ENCODE data around the gene MAP4. TPM values are rescaled to one million over a fixed set of nuclear protein-coding genes. Genes with fewer than 3 reads are reported as not detected.
"Not testable (repeated sequence)": the region's sequence is repeated elsewhere in the genome, so short reads cannot be mapped to it uniquely, and the experiment has no call there.

The MAP4 gene
- total RNA-seq, 1 donor from 2014 or later, result 152 TPM

DNA sequence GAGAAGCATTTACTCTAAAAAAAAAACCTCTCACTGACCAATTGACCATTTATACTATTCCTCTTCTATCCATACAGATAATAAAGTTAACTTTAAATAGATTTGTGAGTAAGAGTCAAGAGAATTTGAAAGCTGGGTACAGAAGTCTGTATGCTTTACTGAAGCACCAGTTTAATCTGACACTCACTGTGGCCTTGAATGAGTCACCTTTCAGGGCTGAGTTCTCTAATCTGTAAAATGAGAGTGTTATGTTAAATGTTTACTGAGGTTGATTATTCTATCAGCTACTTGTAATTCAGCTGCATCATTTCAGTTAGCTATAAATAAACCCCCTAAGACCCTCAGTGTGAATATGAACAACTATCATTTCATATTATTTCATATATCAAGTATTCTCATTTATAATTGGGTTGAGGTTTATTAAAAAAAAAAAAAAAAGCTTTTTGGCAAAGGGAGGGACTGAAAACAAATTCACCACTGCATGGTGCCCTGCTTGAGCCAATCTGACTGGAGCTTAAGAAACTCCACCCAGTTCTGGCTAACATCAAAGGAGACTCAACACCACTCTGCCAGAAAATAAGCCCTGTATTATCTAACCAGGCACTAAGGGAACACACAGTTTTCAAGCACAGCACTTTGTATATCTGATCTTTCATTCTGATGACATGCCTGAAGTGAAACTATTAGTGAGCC is 2.8 kb downstream of the MAP4 start:
- no peak overlapping the region for H3K4me3 Mint-ChIP-seq
- intact Hi-C loops (cut with micrococcal nuclease), result no loop called here

DNA sequence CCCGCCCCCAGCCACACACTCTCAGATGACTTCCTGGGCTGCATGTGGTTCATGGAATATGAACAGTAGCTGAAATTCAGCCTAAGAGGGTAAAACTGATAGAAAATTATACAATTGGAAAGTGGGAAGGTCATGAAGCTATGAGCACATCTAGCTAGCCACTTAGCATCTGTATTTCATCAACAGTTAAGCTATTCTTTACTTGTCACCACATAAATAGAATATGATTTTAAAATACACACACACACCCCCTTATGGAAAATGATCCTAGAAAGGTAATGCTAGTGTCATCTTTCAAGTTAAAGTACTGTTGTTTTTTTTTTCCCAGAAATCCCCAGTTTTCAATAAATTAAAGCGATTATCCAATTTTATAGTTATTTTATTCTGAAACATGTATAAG is 3.6 kb downstream of the MAP4 start:
- ATAC-seq (ENCODE audit: low read depth) (no peak), DNase-seq (no peak)
- no peak overlapping the region for H3K27ac Mint-ChIP-seq
- H3K9me3 Mint-ChIP-seq, result no peaks in the 10 kb centered on the region
- intact Hi-C loops (cut with micrococcal nuclease), result no loop called here
- TF ChIP-seq, protein P1, sequence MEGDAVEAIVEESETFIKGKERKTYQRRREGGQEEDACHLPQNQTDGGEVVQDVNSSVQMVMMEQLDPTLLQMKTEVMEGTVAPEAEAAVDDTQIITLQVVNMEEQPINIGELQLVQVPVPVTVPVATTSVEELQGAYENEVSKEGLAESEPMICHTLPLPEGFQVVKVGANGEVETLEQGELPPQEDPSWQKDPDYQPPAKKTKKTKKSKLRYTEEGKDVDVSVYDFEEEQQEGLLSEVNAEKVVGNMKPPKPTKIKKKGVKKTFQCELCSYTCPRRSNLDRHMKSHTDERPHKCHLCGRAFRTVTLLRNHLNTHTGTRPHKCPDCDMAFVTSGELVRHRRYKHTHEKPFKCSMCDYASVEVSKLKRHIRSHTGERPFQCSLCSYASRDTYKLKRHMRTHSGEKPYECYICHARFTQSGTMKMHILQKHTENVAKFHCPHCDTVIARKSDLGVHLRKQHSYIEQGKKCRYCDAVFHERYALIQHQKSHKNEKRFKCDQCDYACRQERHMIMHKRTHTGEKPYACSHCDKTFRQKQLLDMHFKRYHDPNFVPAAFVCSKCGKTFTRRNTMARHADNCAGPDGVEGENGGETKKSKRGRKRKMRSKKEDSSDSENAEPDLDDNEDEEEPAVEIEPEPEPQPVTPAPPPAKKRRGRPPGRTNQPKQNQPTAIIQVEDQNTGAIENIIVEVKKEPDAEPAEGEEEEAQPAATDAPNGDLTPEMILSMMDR (IDR thresholded peaks at IDR 0.05), result no peak
- no peak overlapping the region for H3K4me3 Mint-ChIP-seq
- H3K4me1 Mint-ChIP-seq, result peaks cover 22% of the 10 kb centered on the region
- H3K27me3 Mint-ChIP-seq, result no peaks in the 10 kb centered on the region
- ChIA-PET POLR2A (no interaction called here), CTCF (interaction anchor here (1.5 kb wide), 1 partner anchor 24 kb away, joined by 3 read pairs; no protein-coding TSS in a partner anchor)
- peaks cover 8% of the 10 kb centered on the region for H3K36me3 Mint-ChIP-seq (ENCODE audit: low read depth)

More for the DNA sequence above, 2.8 kb downstream of the MAP4 start:
- Mint-ChIP-seq H3K27ac (no peak overlapping the region), H3K9me3 (no peaks in the 10 kb centered on the region), H3K4me1 (peaks cover 24% of the 10 kb centered on the region), H3K36me3 (ENCODE audit: low read depth) (peaks cover 9% of the 10 kb centered on the region), H3K27me3 (no peaks in the 10 kb centered on the region)
- no peak for ATAC-seq (ENCODE audit: low read depth)
- no peak for DNase-seq
- TF ChIP-seq, protein P1 (IDR thresholded peaks at IDR 0.05), result no peak
- ChIA-PET CTCF (no interaction called here), POLR2A (interaction anchor here (0.5 to 0.7 kb wide), 2 partner anchors 26 to 498 kb away, joined by 3 to 4 read pairs; no protein-coding TSS in a partner anchor)

- intact Hi-C loops (cut with micrococcal nuclease); CTCF ChIA-PET; DNase-seq; ATAC-seq (ENCODE audit: low read depth); POLR2A ChIA-PET; H3K27ac Mint-ChIP-seq; H3K36me3 Mint-ChIP-seq (ENCODE audit: low read depth); H3K27me3 Mint-ChIP-seq; H3K4me3 Mint-ChIP-seq; H3K9me3 Mint-ChIP-seq; H3K4me1 Mint-ChIP-seq: not testable (repeated sequence)
Observed at GRCh38 chr3:48008066-48008465, 8.2 kb downstream of the MAP4 start.

GRCh38 chr3:48007361-48007760 is 8.9 kb downstream of the MAP4 start:
- intact Hi-C loops (cut with micrococcal nuclease); CTCF ChIA-PET; H3K36me3 Mint-ChIP-seq (ENCODE audit: low read depth); POLR2A ChIA-PET; H3K27me3 Mint-ChIP-seq; DNase-seq; H3K27ac Mint-ChIP-seq; H3K9me3 Mint-ChIP-seq; H3K4me3 Mint-ChIP-seq; H3K4me1 Mint-ChIP-seq; ATAC-seq (ENCODE audit: low read depth): not testable (repeated sequence)

GRCh38 chr3:48006794-48007193 is 9.4 kb downstream of the MAP4 start:
- not testable (repeated sequence) for ATAC-seq (ENCODE audit: low read depth)

GRCh38 chr3:48004694-48005093 is 11.5 kb downstream of the MAP4 start:
- Mint-ChIP-seq H3K27me3 (no peaks in the 10 kb centered on the region), H3K9me3 (no peaks in the 10 kb centered on the region), H3K36me3 (ENCODE audit: low read depth) (peaks cover 4% of the 10 kb centered on the region), H3K4me3 (no peak overlapping the region), H3K4me1 (no peaks in the 10 kb centered on the region), H3K27ac (no peak overlapping the region)
- ChIA-PET CTCF (no interaction called here), POLR2A (no interaction called here)
- ATAC-seq (ENCODE audit: low read depth) (no peak), DNase-seq (no peak)
- TF ChIP-seq, protein P1 (IDR thresholded peaks at IDR 0.05), result no peak
- intact Hi-C loops (cut with micrococcal nuclease), result no loop called here

More at GRCh38 chr3:48006794-48007193, 9.4 kb downstream of the MAP4 start:
- H3K27ac Mint-ChIP-seq; H3K9me3 Mint-ChIP-seq; POLR2A ChIA-PET; H3K27me3 Mint-ChIP-seq; H3K4me3 Mint-ChIP-seq; DNase-seq; H3K36me3 Mint-ChIP-seq (ENCODE audit: low read depth); H3K4me1 Mint-ChIP-seq; intact Hi-C loops (cut with micrococcal nuclease): not testable (repeated sequence)
- CTCF ChIA-PET, result interaction anchor here (0.5 kb wide), 1 partner anchor 36 kb away, joined by 3 read pairs; no protein-coding TSS in a partner anchor

Measured in activated B cell treated with CpG ODN at 0.5 μM for 24 hours (primary cell).